ENCODE measurements around the gene JAG1. TPM values are rescaled to one million over a fixed set of nuclear protein-coding genes. Genes with fewer than 3 reads are reported as not detected.

Gene JAG1
- total and polyA plus RNA-seq, 2 donors (not counting 3 experiments of a cell fraction or from before 2014, with no cell fraction given) = 19.7 to 37.0 TPM

DNA sequence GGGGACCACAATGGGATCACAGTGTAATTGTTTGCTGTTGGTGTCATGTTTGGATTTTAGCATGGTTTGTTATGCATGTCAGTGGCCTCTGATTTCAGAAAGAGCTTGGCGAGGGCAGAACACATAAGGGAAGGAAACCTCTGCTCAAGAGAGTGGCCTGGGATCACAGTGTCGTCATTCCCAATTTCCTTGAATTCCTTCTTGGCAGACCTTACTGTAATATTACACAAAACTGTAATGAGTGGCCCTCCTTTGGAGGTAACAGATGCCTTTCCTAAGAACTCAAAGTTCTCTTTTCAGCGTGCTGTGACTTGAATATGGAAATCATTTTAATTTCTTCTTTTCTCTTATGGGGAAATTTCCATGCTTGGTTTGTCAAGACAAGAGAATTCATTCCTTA, 46.9 kb downstream of the JAG1 start:
- H3K4me2 ChIP-seq (ENCODE audit: insufficient read depth, low read length) = peak overlapping the region; percentile 21
- H3K36me3 ChIP-seq (ENCODE audit: control insufficient read depth in 2 of 2, extremely low read depth in 1 of 2, insufficient read depth in 2 of 2, low read length in 2 of 2) = no peaks in the 10 kb centered on the region
- H3K4me1 ChIP-seq (ENCODE audit: control insufficient read depth, extremely low read depth, insufficient read depth, low read length) = peaks cover 25% of the 10 kb centered on the region
- intact Hi-C loops (cut with micrococcal nuclease) = no loop called here
- H3K9ac ChIP-seq (replicated peaks; ENCODE audit: extremely low read depth, insufficient read depth, low read length) = no peak overlapping the region
- FAIRE-seq = peak; percentile 83
- POLR2A ChIA-PET = no interaction called here
- BruUV-seq (replicated peaks) = no TSS peak
- no peaks in the 10 kb centered on the region for H3K9me1 ChIP-seq (replicated peaks; ENCODE audit: control insufficient read depth, extremely low read depth, insufficient read depth, low read length)
- H3K79me2 ChIP-seq (ENCODE audit: control insufficient read depth, insufficient read depth, low read length) = no peaks in the 10 kb centered on the region
- no peak for TF ChIP-seq POLR2AphosphoS5 (IDR thresholded peaks at IDR 0.05; ENCODE audit: insufficient read depth, low read depth, low read length)
- no peak for TF ChIP-seq POLR2A (IDR thresholded peaks at IDR 0.05; ENCODE audit: low read depth, low read length)
- no peak for TF ChIP-seq JUN (IDR thresholded peaks at IDR 0.05; ENCODE audit: borderline replicate concordance, insufficient read depth, insufficient read length, low read depth)
- TF ChIP-seq MYC (IDR thresholded peaks at IDR 0.05; ENCODE audit: low read depth, low read length) = no peak
- no peak for TF ChIP-seq FOS (IDR thresholded peaks at IDR 0.05; ENCODE audit: borderline replicate concordance, insufficient read depth, low read length)
- TF ChIP-seq, protein P1, sequence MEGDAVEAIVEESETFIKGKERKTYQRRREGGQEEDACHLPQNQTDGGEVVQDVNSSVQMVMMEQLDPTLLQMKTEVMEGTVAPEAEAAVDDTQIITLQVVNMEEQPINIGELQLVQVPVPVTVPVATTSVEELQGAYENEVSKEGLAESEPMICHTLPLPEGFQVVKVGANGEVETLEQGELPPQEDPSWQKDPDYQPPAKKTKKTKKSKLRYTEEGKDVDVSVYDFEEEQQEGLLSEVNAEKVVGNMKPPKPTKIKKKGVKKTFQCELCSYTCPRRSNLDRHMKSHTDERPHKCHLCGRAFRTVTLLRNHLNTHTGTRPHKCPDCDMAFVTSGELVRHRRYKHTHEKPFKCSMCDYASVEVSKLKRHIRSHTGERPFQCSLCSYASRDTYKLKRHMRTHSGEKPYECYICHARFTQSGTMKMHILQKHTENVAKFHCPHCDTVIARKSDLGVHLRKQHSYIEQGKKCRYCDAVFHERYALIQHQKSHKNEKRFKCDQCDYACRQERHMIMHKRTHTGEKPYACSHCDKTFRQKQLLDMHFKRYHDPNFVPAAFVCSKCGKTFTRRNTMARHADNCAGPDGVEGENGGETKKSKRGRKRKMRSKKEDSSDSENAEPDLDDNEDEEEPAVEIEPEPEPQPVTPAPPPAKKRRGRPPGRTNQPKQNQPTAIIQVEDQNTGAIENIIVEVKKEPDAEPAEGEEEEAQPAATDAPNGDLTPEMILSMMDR (IDR thresholded peaks at IDR 0.05; ENCODE audit: extremely low read depth in 1 of 2, insufficient read depth in 1 of 2, low read depth in 1 of 2, low read length in 2 of 2) = no peak
- TF ChIP-seq EZH2 (IDR thresholded peaks at IDR 0.05; ENCODE audit: borderline replicate concordance, low read depth, low read length, severe bottlenecking) = no peak
- no peak for TF ChIP-seq GATA2 (IDR thresholded peaks at IDR 0.05; ENCODE audit: insufficient read depth, insufficient read length, low read depth, low read length)
- no peak for TF ChIP-seq MAX (IDR thresholded peaks at IDR 0.05; ENCODE audit: insufficient read depth, insufficient read length)
- H3K27ac ChIP-seq (ENCODE audit: insufficient read depth, low read depth, low read length) = no peak overlapping the region
- peak; percentile 85 for DNase-seq (ENCODE audit: low read depth, low spot score)
- dilution Hi-C loops (cut with MboI; ENCODE audit: extremely low pct_ligation_motif_present, low sequenced_read_pairs) = no loop called here
- H2AFZ ChIP-seq (ENCODE audit: low read depth, low read length) = no peak overlapping the region
- no peaks in the 10 kb centered on the region for H4K20me1 ChIP-seq (replicated peaks; ENCODE audit: control insufficient read depth, extremely low read depth, insufficient read depth, low read length)
- no peak overlapping the region for H3K4me3 ChIP-seq (replicated peaks in 1 of 3; ENCODE audit: insufficient read depth in 1 of 3, low read depth in 1 of 3, low read length in 3 of 3)
- no peaks in the 10 kb centered on the region for H3K9me3 ChIP-seq (replicated peaks; ENCODE audit: control insufficient read depth, insufficient read depth, low read length)
- CTCF ChIA-PET = interaction anchor here (0.7 to 1.0 kb wide), 3 partner anchors 14 to 44 kb away, joined by 3 to 4 read pairs (median 4); no protein-coding TSS in a partner anchor
- H3K27me3 ChIP-seq (ENCODE audit: control insufficient read depth in 2 of 2, insufficient read depth in 2 of 2, low read length in 2 of 2) = no peaks in the 10 kb centered on the region

Data from endothelial cell of umbilical vein (primary cell).